HG02798 (cell line): ENCODE results near the gene STAT4.

Experiments used
- ATAC-seq: cut with Tn5 transposase; IDR thresholded peaks from one replicate; pipeline ENCODE4 v1.9.1; 2021; ENCODE audit warnings: mild to moderate bottlenecking; ENCODE audit not compliant: unreplicated experiment, poor library complexity

Gene STAT4

GRCh38 chr2:190979906-190980629 lies 170.7 kb downstream of the STAT4 start:
- ATAC-seq, result no peak
